ENCODE results near the gene SLC34A3. TPM values are rescaled to one million over a fixed set of nuclear protein-coding genes. Genes with fewer than 3 reads are reported as not detected.

Gene SLC34A3
- total RNA-seq = not detected in 2 replicates

GRCh38 chr9:137230705-137231371 lies at the start of gene SLC34A3:
SLC34A3 (plus strand) TSS chr9:137230901; CDS start chr9:137231703, 802 bp downstream.

GRCh38 chr9:137188490-137189296 lies 42.0 kb upstream of the SLC34A3 start, which contains the start of the genes ANAPC2 and SSNA1:
ANAPC2 (minus strand) TSS chr9:137188560; CDS start chr9:137188532, 28 bp downstream.
SSNA1 (plus strand) TSS chr9:137188676; CDS start chr9:137188727, 51 bp downstream.

GRCh38 chr9:137200311-137201204 lies 30.1 kb upstream of the SLC34A3 start, which contains the start of gene TPRN:
TPRN (minus strand) TSS chr9:137200741; CDS start chr9:137200711, 30 bp downstream.

GRCh38 chr9:137205126-137206069 lies 25.3 kb upstream of the SLC34A3 start, which contains the start of the genes NDOR1 and TMEM203:
NDOR1 (plus strand) TSS chr9:137205700; CDS start chr9:137205778, 78 bp downstream.
TMEM203 (minus strand) TSS chr9:137205648; CDS start chr9:137205414, 234 bp downstream.

GRCh38 chr9:137222190-137223077 lies 8.3 kb upstream of the SLC34A3 start, which contains the start of gene RNF208:
RNF208 (minus strand) TSS chr9:137222240; CDS start chr9:137221212, 1,028 bp downstream.

GRCh38 chr9:137224830-137225694 lies 5.6 kb upstream of the SLC34A3 start, which contains the start of gene CYSRT1:
CYSRT1 (plus strand) TSS chr9:137225174; CDS start chr9:137225622, 448 bp downstream.

GRCh38 chr9:137227054-137227852 lies 3.4 kb upstream of the SLC34A3 start, which contains the start of gene RNF224:
RNF224 (plus strand) TSS chr9:137227502; CDS start chr9:137228336, 834 bp downstream.

GRCh38 chr9:137240841-137241489 lies 10.3 kb downstream of the SLC34A3 start, which contains the start of gene TUBB4B:
TUBB4B (plus strand) TSS chr9:137241287; CDS start chr9:137241361, 74 bp downstream.

GRCh38 chr9:137251194-137251461 lies 20.4 kb downstream of the SLC34A3 start, which contains the start of gene STPG3:
STPG3 (plus strand) TSS chr9:137251286; CDS start chr9:137251287, 1 bp downstream.

GRCh38 chr9:137254624-137255447 lies 24.1 kb downstream of the SLC34A3 start, which contains the start of gene NELFB:
NELFB (plus strand) TSS chr9:137255327.

GRCh38 chr9:137277329-137278041 lies 46.8 kb downstream of the SLC34A3 start, which contains the start of gene TOR4A:
TOR4A (plus strand) TSS chr9:137277726; CDS start chr9:137278690, 964 bp downstream.

Data from subcutaneous preadipocyte (primary cell).